CD4-positive, alpha-beta T cell (primary cell): ENCODE measurements around the gene CSRNP3. TPM values are rescaled to one million over a fixed set of nuclear protein-coding genes. Genes with fewer than 3 reads are reported as not detected.

ENCODE experiments used
- ATAC-seq: fragments of 200-7000 bp; cut with Tn5 transposase; one replicate; pipeline ENCODE4 v1.10.0; 2022; ENCODE audit warnings: mild to moderate bottlenecking; ENCODE audit not compliant: poor library complexity
- CTCF ChIA-PET: fragments of 350-600 bp; sonication (Branson Sonifier 250); formaldehyde crosslinking; loops from one replicate; lab custom pipeline; 2021; ENCODE audit warnings: antibody characterized with exemption, inconsistent platforms; lab: Charles Lee
- POLR2A ChIA-PET: fragments of 350-600 bp; sonication (Branson Sonifier 250); formaldehyde crosslinking; loops from one replicate; lab custom pipeline; 2021; ENCODE audit warnings: antibody characterized with exemption, inconsistent platforms; lab: Charles Lee
- DNase-seq, 14 experiments: peaks; one replicate each; pipeline ENCODE4 v3.0.0-alpha.2; 2013 to 2020; ENCODE audit warnings: mixed read lengths in 2 of 14
- H3K27ac ChIP-seq, 2 donors: one replicate each; pipeline versions ENCODE4 v1.5.1 to v1.7.0; 2013; ENCODE audit warnings: low read length in 2 of 2, low read depth in 1 of 2, mild to moderate bottlenecking in 1 of 2
- H3K27me3 ChIP-seq, 2 experiments: 1 replicate in 1 of 2; 2 replicates in 1 of 2; pipeline versions ENCODE4 v1.6.1 to v1.7.0; 2013; ENCODE audit warnings: low read length in 2 of 2, control low read depth in 1 of 2, mild to moderate bottlenecking in 1 of 2, moderate library complexity in 1 of 2; ENCODE audit not compliant: insufficient read depth in 2 of 2, control insufficient read depth in 1 of 2
- H3K36me3 ChIP-seq: one replicate; pipeline ENCODE4 v1.6.1; 2013; ENCODE audit warnings: low read length, control low read depth; ENCODE audit not compliant: insufficient read depth
- H3K4me1 ChIP-seq: one replicate; pipeline ENCODE4 v1.6.1; 2013; ENCODE audit warnings: low read length, control low read depth; ENCODE audit not compliant: insufficient read depth
- H3K4me3 ChIP-seq: one replicate; pipeline ENCODE4 v1.5.1; 2013; ENCODE audit warnings: mild to moderate bottlenecking, low read length, moderate library complexity
- H3K9me3 ChIP-seq, 2 experiments: 1 replicate in 1 of 2; 2 replicates in 1 of 2; pipeline versions ENCODE4 v1.6.1 to v1.7.0; 2013; ENCODE audit warnings: low read length in 2 of 2, mild to moderate bottlenecking in 2 of 2, control low read depth in 1 of 2, moderate library complexity in 1 of 2; ENCODE audit not compliant: control insufficient read depth in 1 of 2, insufficient read depth in 1 of 2
- H3K27ac Mint-ChIP-seq: one replicate; pipeline ENCODE4 v1.8.0; 2020; ENCODE audit warnings: mixed read lengths
- H3K27me3 Mint-ChIP-seq: one replicate; pipeline ENCODE4 v1.8.0; 2021; ENCODE audit warnings: mixed read lengths
- H3K36me3 Mint-ChIP-seq: one replicate; pipeline ENCODE4 v1.8.0; 2021; ENCODE audit warnings: low read depth, mixed read lengths
- H3K4me1 Mint-ChIP-seq: one replicate; pipeline ENCODE4 v1.8.0; 2021; ENCODE audit warnings: low read depth, mixed read lengths
- H3K4me3 Mint-ChIP-seq: one replicate; pipeline ENCODE4 v1.8.0; 2020; ENCODE audit warnings: mild to moderate bottlenecking, mixed read lengths
- H3K9me3 Mint-ChIP-seq: one replicate; pipeline ENCODE4 v1.8.0; 2020; ENCODE audit warnings: mixed read lengths
- CTCF ChIP-seq: fragments of 200-600 bp; IDR thresholded peaks from one replicate; pipeline ENCODE4 v1.8.0; 2022; ENCODE audit warnings: antibody characterized with exemption, mild to moderate bottlenecking
- intact Hi-C, 2 experiments: fragments of 100-400 bp; cut with DNase I in 1 of 2; cut with micrococcal nuclease in 1 of 2; formaldehyde crosslinking; loops; one replicate each; pipeline versions ENCODE4 v1.15.1 to v1.9.0; 2023 to 2025; cut with DNase I, micrococcal nuclease
- total RNA-seq, 174 experiments: library from RNA in 2 of 174; stranded (reverse) in 2 of 174; gene quantifications; one replicate each; pipeline ENCODE4 v1.2.3 and lab custom pipeline; 2021 to 2026

CSRNP3 gene
- total RNA-seq, 2 experiments from 2014 or later = not detected

- no peaks in the 10 kb centered on the region for H3K9me3 ChIP-seq
- no peaks in the 10 kb centered on the region for H3K36me3 Mint-ChIP-seq
- ATAC-seq (no peak), DNase-seq (no peak)
- TF ChIP-seq CTCF = no peak
- no peaks in the 10 kb centered on the region for H3K27me3 Mint-ChIP-seq
- H3K36me3 ChIP-seq = no peaks in the 10 kb centered on the region
- POLR2A ChIA-PET = no interaction called here
- H3K4me3 Mint-ChIP-seq = no peak overlapping the region
- H3K27me3 ChIP-seq = no peaks in the 10 kb centered on the region
- H3K4me1 Mint-ChIP-seq = no peaks in the 10 kb centered on the region
- intact Hi-C loops = no loop called here
- H3K4me3 ChIP-seq = no peak overlapping the region
- CTCF ChIA-PET = interaction anchor here (0.7 kb wide), 1 partner anchor 37 kb away, joined by 3 read pairs; no protein-coding TSS in a partner anchor
- no peaks in the 10 kb centered on the region for H3K9me3 Mint-ChIP-seq
- H3K27ac ChIP-seq = no peak overlapping the region
- H3K27ac Mint-ChIP-seq = no peak overlapping the region
- no peaks in the 10 kb centered on the region for H3K4me1 ChIP-seq
Observed at GRCh38 chr2:165609672-165610071, 140.2 kb downstream of the CSRNP3 start.

GRCh38 chr2:165610591-165611029 lies 141.1 kb downstream of the CSRNP3 start:
- H3K9me3 Mint-ChIP-seq = no peaks in the 10 kb centered on the region
- intact Hi-C loops = no loop called here
- DNase-seq (no peak), ATAC-seq (no peak)
- no peaks in the 10 kb centered on the region for H3K36me3 ChIP-seq
- no peaks in the 10 kb centered on the region for H3K9me3 ChIP-seq
- H3K27ac Mint-ChIP-seq = no peak overlapping the region
- H3K4me3 ChIP-seq = no peak overlapping the region
- no peak for TF ChIP-seq CTCF
- H3K4me1 ChIP-seq = no peaks in the 10 kb centered on the region
- H3K27me3 Mint-ChIP-seq = no peaks in the 10 kb centered on the region
- no peaks in the 10 kb centered on the region for H3K4me1 Mint-ChIP-seq
- no peak overlapping the region for H3K27ac ChIP-seq
- ChIA-PET CTCF (no interaction called here), POLR2A (no interaction called here)
- H3K4me3 Mint-ChIP-seq = no peak overlapping the region
- H3K27me3 ChIP-seq = no peaks in the 10 kb centered on the region
- no peaks in the 10 kb centered on the region for H3K36me3 Mint-ChIP-seq

GRCh38 chr2:165617741-165618481 lies 148.4 kb downstream of the CSRNP3 start:
- peaks cover 6 to 13% of the 10 kb centered on the region in 2 experiments for H3K9me3 ChIP-seq
- no peaks in the 10 kb centered on the region for H3K36me3 Mint-ChIP-seq
- no peak overlapping the region for H3K4me3 ChIP-seq
- DNase-seq (no peak), ATAC-seq (no peak)
- no peak overlapping the region for H3K4me3 Mint-ChIP-seq
- H3K36me3 ChIP-seq = no peaks in the 10 kb centered on the region
- TF ChIP-seq CTCF = no peak
- H3K4me1 ChIP-seq = no peaks in the 10 kb centered on the region
- H3K9me3 Mint-ChIP-seq = peaks cover 6% of the 10 kb centered on the region
- no peak overlapping the region for H3K27ac Mint-ChIP-seq
- no peaks in the 10 kb centered on the region for H3K27me3 Mint-ChIP-seq
- POLR2A ChIA-PET = no interaction called here
- CTCF ChIA-PET = interaction anchor here (1.1 kb wide), 1 partner anchor 24 kb away, joined by 3 read pairs; no protein-coding TSS in a partner anchor
- H3K27me3 ChIP-seq = no peaks in the 10 kb centered on the region
- no peak overlapping the region for H3K27ac ChIP-seq
- intact Hi-C loops = no loop called here
- H3K4me1 Mint-ChIP-seq = no peaks in the 10 kb centered on the region
